ENCODE measurements around the gene FYB2.

Gene FYB2

GRCh38 chr1:56834137-56834900 lies 15.1 kb upstream of the FYB2 start:
- no peak for DNase-seq (ENCODE audit: low read depth)

- no peak for DNase-seq (ENCODE audit: low read depth)
These were observed 13.9 kb upstream of the FYB2 start for GRCh38 chr1:56833088-56833487.

GRCh38 chr1:56831871-56832693 lies 12.9 kb upstream of the FYB2 start:
- DNase-seq (ENCODE audit: low read depth), result peak; percentile 99

- DNase-seq (ENCODE audit: low read depth), result no peak
These were observed 10.8 kb upstream of the FYB2 start for GRCh38 chr1:56830052-56830451.

- peak; percentile 18 for DNase-seq (ENCODE audit: low read depth)
These were observed 8.5 kb upstream of the FYB2 start for GRCh38 chr1:56827711-56828110.

GRCh38 chr1:56825436-56825835 lies 6.2 kb upstream of the FYB2 start:
- DNase-seq (ENCODE audit: low read depth), result no peak

- DNase-seq (ENCODE audit: low read depth), result peak; percentile 17
These were observed 5.7 kb upstream of the FYB2 start for GRCh38 chr1:56824938-56825337.

- peak; percentile 41 for DNase-seq (ENCODE audit: low read depth)
These were observed 5.1 kb upstream of the FYB2 start for GRCh38 chr1:56824271-56824670.

GRCh38 chr1:56821462-56821797 lies 2.2 kb upstream of the FYB2 start:
- DNase-seq (ENCODE audit: low read depth), result peak; percentile 55

- peak; percentile 79 for DNase-seq (ENCODE audit: low read depth)
These were observed 1.7 kb upstream of the FYB2 start for GRCh38 chr1:56820755-56821461.

- peak; percentile 27 for DNase-seq (ENCODE audit: low read depth)
These were observed 1.3 kb downstream of the FYB2 start for GRCh38 chr1:56817716-56818463.

- DNase-seq (ENCODE audit: low read depth), result no peak
These were observed 2.3 kb downstream of the FYB2 start for GRCh38 chr1:56816909-56817308.

GRCh38 chr1:56816264-56816663 lies 2.9 kb downstream of the FYB2 start:
- no peak for DNase-seq (ENCODE audit: low read depth)

GRCh38 chr1:56814205-56814604 lies 5.0 kb downstream of the FYB2 start:
- no peak for DNase-seq (ENCODE audit: low read depth)

GRCh38 chr1:56811331-56811730 lies 7.9 kb downstream of the FYB2 start:
- DNase-seq (ENCODE audit: low read depth), result no peak

GRCh38 chr1:56808410-56808809 lies 10.8 kb downstream of the FYB2 start:
- no peak for DNase-seq (ENCODE audit: low read depth)

- peak; percentile 7 for DNase-seq (ENCODE audit: low read depth)
These were observed 12.4 kb downstream of the FYB2 start for GRCh38 chr1:56806804-56807203.

GRCh38 chr1:56803561-56804156 lies 15.5 kb downstream of the FYB2 start:
- peak; percentile 31 for DNase-seq (ENCODE audit: low read depth)

GRCh38 chr1:56799605-56800400 lies 19.4 kb downstream of the FYB2 start:
- peak; percentile 90 for DNase-seq (ENCODE audit: low read depth)

- DNase-seq (ENCODE audit: low read depth), result peak; percentile 80
These were observed 21.1 kb downstream of the FYB2 start for GRCh38 chr1:56798053-56798471.

Data from EH (cell line).